CD14-positive monocyte (primary cell): ENCODE measurements around the gene UFSP2. TPM values are rescaled to one million over a fixed set of nuclear protein-coding genes. Genes with fewer than 3 reads are reported as not detected.

Experiments used
- DNase-seq, 3 donors: peaks; one replicate each; pipeline ENCODE4 v3.0.0-alpha.2; 2011 to 2022
- H2AFZ ChIP-seq: 2 replicates; pipeline ENCODE4 v1.6.0; 2012; ENCODE audit warnings: mild to moderate bottlenecking, low read depth, low read length, inconsistent platforms; ENCODE audit not compliant: insufficient read depth, poor library complexity, severe bottlenecking
- H3K27ac ChIP-seq, 2 donors: 1 replicate in 1 of 2; 2 replicates in 1 of 2; pipeline ENCODE4 v1.5.1; 2012 to 2013; ENCODE audit warnings: low read length in 2 of 2, control low read depth in 1 of 2, inconsistent platforms in 1 of 2, low read depth in 1 of 2, mild to moderate bottlenecking in 1 of 2
- H3K27me3 ChIP-seq, 2 donors: one replicate each; pipeline versions ENCODE4 v1.6.0 to v1.6.1; 2011 to 2013; ENCODE audit warnings: low read length in 2 of 2; ENCODE audit not compliant: control insufficient read depth in 2 of 2, insufficient read depth in 2 of 2
- H3K36me3 ChIP-seq, 2 donors: replicated peaks in 1 of 2; 1 replicate in 1 of 2; 2 replicates in 1 of 2; pipeline versions ENCODE4 v1.5.1 to v1.6.1; 2012 to 2013; ENCODE audit warnings: low read length in 2 of 2, control low read depth in 1 of 2, inconsistent platforms in 1 of 2, mild to moderate bottlenecking in 1 of 2; ENCODE audit not compliant: insufficient read depth in 2 of 2, control insufficient read depth in 1 of 2
- H3K4me1 ChIP-seq, 2 donors: 1 replicate in 1 of 2; 2 replicates in 1 of 2; pipeline versions ENCODE4 v1.5.1 to v1.6.1; 2012 to 2013; ENCODE audit warnings: low read length in 2 of 2, control low read depth in 1 of 2, inconsistent platforms in 1 of 2, mild to moderate bottlenecking in 1 of 2, moderate library complexity in 1 of 2; ENCODE audit not compliant: insufficient read depth in 2 of 2, control insufficient read depth in 1 of 2
- H3K4me2 ChIP-seq: replicated peaks from 2 replicates; pipeline ENCODE3; 2012; ENCODE audit warnings: low read length, moderate library complexity, mild to moderate bottlenecking; ENCODE audit not compliant: poor library complexity, severe bottlenecking; ENCODE audit errors: extremely low read depth
- H3K4me3 ChIP-seq, 3 experiments: fragments of 200-600 bp in 1 of 3; sonication (generic) in 1 of 3; replicated peaks in 1 of 3; 1 replicate in 2 of 3; 2 replicates in 1 of 3; pipeline ENCODE4 v1.5.1; 2011 to 2013; ENCODE audit warnings: low read length in 3 of 3, mild to moderate bottlenecking in 3 of 3, control low read depth in 2 of 3, low read depth in 2 of 3, inconsistent platforms in 1 of 3, moderate library complexity in 1 of 3
- H3K79me2 ChIP-seq: 2 replicates; pipeline ENCODE4 v1.6.0; 2012; ENCODE audit warnings: mild to moderate bottlenecking, control low read depth, inconsistent platforms, low read length, moderate library complexity; ENCODE audit not compliant: insufficient read depth
- H3K9ac ChIP-seq: 2 replicates; pipeline ENCODE4 v1.6.0; 2017; ENCODE audit warnings: low read length, mild to moderate bottlenecking; ENCODE audit not compliant: insufficient read depth, poor library complexity, severe bottlenecking
- H3K9me3 ChIP-seq, 2 donors: replicated peaks in 1 of 2; 1 replicate in 1 of 2; 2 replicates in 1 of 2; pipeline versions ENCODE4 v1.5.1 to v1.6.1; 2012 to 2013; ENCODE audit warnings: low read length in 2 of 2, control low read depth in 1 of 2; ENCODE audit not compliant: control insufficient read depth in 1 of 2, insufficient read depth in 1 of 2
- H4K20me1 ChIP-seq: 2 replicates; pipeline ENCODE4 v1.6.0; 2012; ENCODE audit warnings: mild to moderate bottlenecking, low read length, control low read depth, moderate library complexity; ENCODE audit not compliant: insufficient read depth
- H3K27ac Mint-ChIP-seq, 7 donors: one replicate each; pipeline ENCODE4 v1.8.0; 2020; ENCODE audit warnings: mild to moderate bottlenecking in 7 of 7, mixed read lengths in 7 of 7, moderate library complexity in 6 of 7, inconsistent platforms in 2 of 7
- H3K27me3 Mint-ChIP-seq, 3 donors: one replicate each; pipeline ENCODE4 v1.8.0; 2021 to 2022; ENCODE audit warnings: low read depth in 3 of 3, mild to moderate bottlenecking in 3 of 3, mixed read lengths in 3 of 3, moderate library complexity in 3 of 3, inconsistent platforms in 1 of 3
- H3K36me3 Mint-ChIP-seq, 2 donors: one replicate each; pipeline ENCODE4 v1.8.0; 2020; ENCODE audit warnings: mixed read lengths in 2 of 2, inconsistent platforms in 1 of 2, mild to moderate bottlenecking in 1 of 2
- H3K4me1 Mint-ChIP-seq: one replicate; pipeline ENCODE4 v1.8.0; 2020; ENCODE audit warnings: mild to moderate bottlenecking, mixed read lengths
- H3K4me3 Mint-ChIP-seq, 2 donors: one replicate each; pipeline ENCODE4 v1.8.0; 2020; ENCODE audit warnings: mild to moderate bottlenecking in 2 of 2, mixed read lengths in 2 of 2, moderate library complexity in 1 of 2
- H3K9me3 Mint-ChIP-seq, 7 donors: one replicate each; pipeline ENCODE4 v1.8.0; 2020 to 2022; ENCODE audit warnings: mixed read lengths in 7 of 7, mild to moderate bottlenecking in 6 of 7, moderate library complexity in 6 of 7, inconsistent platforms in 2 of 7
- WGBS: methylation state at CpG from one replicate; pipeline ENCODE4 v1.1.5; 2013; ENCODE audit warnings: missing lambda C conversion rate; ENCODE audit not compliant: insufficient coverage; 5-methylcytosine and 5-hydroxymethylcytosine counted together
- intact Hi-C, 2 donors: fragments of 100-400 bp; cut with micrococcal nuclease; formaldehyde crosslinking; loops; one replicate each; pipeline versions ENCODE4 v1.15.0 to v1.15.1; 2023
- polyA plus RNA-seq, 3 donors: library from polyadenylated mRNA; depleted of rRNA in 1 of 3; unstranded in 2 of 3; stranded (reverse) in 1 of 3; fragments of 300-500 nt in 2 of 3; fragments of >200 nt in 1 of 3; fragmentation: Illumina TruSeq in 2 of 3; gene quantifications; 1 replicate in 2 of 3; 2 replicates in 1 of 3; pipeline ENCODE4 v1.2.3, GENCODE V29; 2012 to 2021
- TF ChIP-seq, protein P1 (sequence below): fragments of 200-600 bp; IDR thresholded peaks from one replicate; pipeline ENCODE4 v1.8.0; 2022; ENCODE audit warnings: antibody characterized with exemption, mild to moderate bottlenecking

Gene UFSP2
- polyA plus RNA-seq, 3 donors = 6.8 to 23.5 (median 13.8) TPM

DNA sequence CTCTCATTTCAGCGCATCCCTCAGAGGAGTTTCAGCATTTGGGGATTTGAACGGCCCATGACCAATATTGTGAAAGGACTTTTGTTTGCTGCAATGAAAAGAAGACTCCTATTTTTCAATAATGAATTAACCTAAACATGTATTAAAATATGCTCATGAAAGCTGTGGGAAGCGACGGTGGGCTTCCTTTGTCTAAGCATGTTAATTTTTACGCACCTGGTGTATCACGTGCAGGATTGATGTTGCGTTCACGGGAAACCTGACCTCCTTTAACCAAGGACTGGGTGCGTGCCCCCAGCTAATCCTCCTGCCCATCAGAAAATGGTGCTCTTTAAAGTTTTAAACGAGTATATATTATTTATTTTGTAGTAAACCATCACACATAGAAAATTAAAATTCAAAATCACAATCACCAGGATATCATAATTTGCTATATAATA, 46.4 kb upstream of the UFSP2 start:
- DNase-seq = no peak
- Mint-ChIP-seq H3K4me1 (peaks cover 10% of the 10 kb centered on the region), H3K36me3 (peaks cover 1 to 3% of the 10 kb centered on the region in 2 donors), H3K4me3 (peak overlapping the region; percentile 78 to 92), H3K9me3 (peaks cover 0 to 24% (median 10%) of the 10 kb centered on the region in 7 donors), H3K27me3 (peaks cover 48 to 69% (median 60%) of the 10 kb centered on the region in 3 donors), H3K27ac (peak overlapping the region in 2 of 7 donors; percentile 58 to 75)
- peaks cover 10 to 11% of the 10 kb centered on the region in 2 donors for H3K4me1 ChIP-seq
- peak overlapping the region; percentile 59 for H3K9ac ChIP-seq
- no peak overlapping the region for H3K27ac ChIP-seq
- peak overlapping the region; percentile 41 to 77 (median 75) for H3K4me3 ChIP-seq
- H4K20me1 ChIP-seq = no peaks in the 10 kb centered on the region
- peak overlapping the region; percentile 88 for H3K4me2 ChIP-seq
- H3K9me3 ChIP-seq = peaks cover 0 to 10% of the 10 kb centered on the region in 2 donors
- 40% methylated on average over 2 of the region's 10 CpGs for WGBS
- peak overlapping the region; percentile 82 for H2AFZ ChIP-seq
- H3K27me3 ChIP-seq = peaks cover 31 to 61% of the 10 kb centered on the region in 2 donors
- no peaks in the 10 kb centered on the region for H3K36me3 ChIP-seq
- H3K79me2 ChIP-seq = no peaks in the 10 kb centered on the region
- TF ChIP-seq, protein P1, sequence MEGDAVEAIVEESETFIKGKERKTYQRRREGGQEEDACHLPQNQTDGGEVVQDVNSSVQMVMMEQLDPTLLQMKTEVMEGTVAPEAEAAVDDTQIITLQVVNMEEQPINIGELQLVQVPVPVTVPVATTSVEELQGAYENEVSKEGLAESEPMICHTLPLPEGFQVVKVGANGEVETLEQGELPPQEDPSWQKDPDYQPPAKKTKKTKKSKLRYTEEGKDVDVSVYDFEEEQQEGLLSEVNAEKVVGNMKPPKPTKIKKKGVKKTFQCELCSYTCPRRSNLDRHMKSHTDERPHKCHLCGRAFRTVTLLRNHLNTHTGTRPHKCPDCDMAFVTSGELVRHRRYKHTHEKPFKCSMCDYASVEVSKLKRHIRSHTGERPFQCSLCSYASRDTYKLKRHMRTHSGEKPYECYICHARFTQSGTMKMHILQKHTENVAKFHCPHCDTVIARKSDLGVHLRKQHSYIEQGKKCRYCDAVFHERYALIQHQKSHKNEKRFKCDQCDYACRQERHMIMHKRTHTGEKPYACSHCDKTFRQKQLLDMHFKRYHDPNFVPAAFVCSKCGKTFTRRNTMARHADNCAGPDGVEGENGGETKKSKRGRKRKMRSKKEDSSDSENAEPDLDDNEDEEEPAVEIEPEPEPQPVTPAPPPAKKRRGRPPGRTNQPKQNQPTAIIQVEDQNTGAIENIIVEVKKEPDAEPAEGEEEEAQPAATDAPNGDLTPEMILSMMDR = no peak
- intact Hi-C loops = no loop called here

DNA sequence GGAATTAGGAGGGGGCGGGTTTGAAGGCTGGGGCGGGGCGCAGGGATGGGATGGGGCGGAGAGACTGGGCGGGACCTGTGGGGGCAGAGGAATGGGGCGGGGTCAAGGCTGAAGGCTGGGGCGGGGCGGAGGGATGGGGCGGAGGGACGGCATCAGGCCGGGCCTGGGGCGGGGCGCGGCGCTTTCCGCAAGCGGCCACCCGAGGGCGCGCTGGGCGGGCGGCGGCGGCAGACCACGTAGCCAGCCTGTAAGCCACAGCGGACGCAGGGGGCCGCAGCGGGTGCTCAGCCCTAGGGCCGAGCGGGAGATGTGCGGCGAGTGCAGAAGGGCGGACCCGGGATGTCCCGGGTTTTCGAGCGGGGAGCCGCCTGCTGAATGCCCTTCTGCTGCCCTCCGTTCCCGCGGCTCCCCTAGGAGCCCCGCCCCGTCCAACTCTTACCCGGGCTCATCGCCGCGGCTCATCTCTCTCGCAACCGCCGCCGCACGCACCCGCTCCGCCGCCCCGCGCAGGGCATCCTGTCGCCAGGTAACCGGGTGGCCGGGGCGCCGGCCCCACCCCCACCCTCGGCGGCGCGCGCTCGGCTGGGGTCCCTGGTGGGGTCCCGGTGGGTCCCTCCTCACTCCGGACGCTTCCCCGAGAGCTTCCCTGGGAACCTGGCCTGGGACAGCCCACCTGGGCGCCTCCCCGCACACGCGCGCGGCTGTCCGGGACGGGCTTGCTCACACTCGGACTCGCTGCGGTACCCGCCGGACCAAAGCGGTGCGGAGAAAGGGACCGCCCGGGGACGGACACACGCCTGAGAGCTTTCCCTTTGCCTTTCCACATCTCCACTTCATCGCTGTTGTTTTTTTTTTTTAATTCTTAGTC, 45.7 kb upstream of the UFSP2 start, which contains the start of gene CCDC110:
CCDC110 (minus strand) TSS at position 499 of the 868 bp plus-strand sequence; CDS start at position 449, 50 bp downstream.
- H3K4me3 ChIP-seq = peak within 1 kb of the TSS; percentile 41 to 77 (median 75)
- Mint-ChIP-seq H3K9me3 (peaks cover 0 to 24% (median 10%) of the 10 kb centered on the region in 7 donors), H3K36me3 (peaks cover 1 to 3% of the 10 kb centered on the region in 2 donors)

More for the DNA sequence above, 45.7 kb upstream of the UFSP2 start, which contains the start of gene CCDC110:
- Histone ChIP-seq H2AFZ (peak within 1 kb of the TSS; percentile 82), H3K36me3 (no peaks in the 10 kb centered on the region), H3K4me1 (peaks cover 10 to 11% of the 10 kb centered on the region in 2 donors), H3K9me3 (peaks cover 0 to 10% of the 10 kb centered on the region in 2 donors), H3K27me3 (peaks cover 33 to 62% of the 10 kb centered on the region in 2 donors), H3K27ac (no peak within 1 kb of the TSS), H3K79me2 (no peaks in the 10 kb centered on the region), H3K4me2 (peak within 1 kb of the TSS; percentile 88), H4K20me1 (no peaks in the 10 kb centered on the region), H3K9ac (peak within 1 kb of the TSS; percentile 59)
- peak within 1 kb of the TSS in 3 of 7 donors; percentile 43 to 75 (median 58) for H3K27ac Mint-ChIP-seq
- TF ChIP-seq, protein P1 = peak; percentile 42
- H3K4me1 Mint-ChIP-seq = peaks cover 10% of the 10 kb centered on the region
- H3K4me3 Mint-ChIP-seq = peak within 1 kb of the TSS; percentile 78 to 92
- peaks cover 51 to 68% (median 60%) of the 10 kb centered on the region in 3 donors for H3K27me3 Mint-ChIP-seq
- WGBS = under 1% methylated on average over 80 of the region's 93 CpGs
- intact Hi-C loops = no loop called here
- peak; percentile 60 to 78 (median 69) for DNase-seq
